Measurements from ENCODE around the gene TSPAN14.

Gene TSPAN14

GRCh38 chr10:80509108-80509402, 54.9 kb downstream of the TSPAN14 start:
- DNase-seq: no peak

GRCh38 chr10:80509403-80510161, 55.5 kb downstream of the TSPAN14 start:
- DNase-seq: no peak

- no peak for DNase-seq
These were observed 58.0 kb downstream of the TSPAN14 start for GRCh38 chr10:80512031-80512526.

GRCh38 chr10:80513106-80513505, 59.0 kb downstream of the TSPAN14 start:
- no peak for DNase-seq

- DNase-seq: no peak
These were observed 61.4 kb downstream of the TSPAN14 start for GRCh38 chr10:80515511-80515910.

DNA sequence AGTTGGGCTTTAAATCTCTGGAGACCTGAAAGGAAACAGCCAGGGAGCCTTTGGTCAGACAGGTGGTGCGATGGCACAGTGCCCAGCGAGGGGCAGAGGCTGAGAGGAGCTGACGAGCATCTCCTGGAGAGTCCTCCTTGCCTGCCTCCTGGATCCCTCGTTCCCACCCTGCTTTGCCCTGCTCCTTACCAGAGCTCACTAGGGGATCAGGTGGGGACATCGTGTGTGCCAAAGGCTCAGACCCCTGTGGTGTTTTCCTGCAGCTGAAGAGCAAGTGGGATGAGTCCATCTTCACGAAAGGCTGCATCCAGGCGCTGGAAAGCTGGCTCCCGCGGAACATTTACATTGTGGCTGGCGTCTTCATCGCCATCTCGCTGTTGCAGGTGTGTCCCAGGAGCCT, 61.8 kb downstream of the TSPAN14 start:
- DNase-seq: no peak

GRCh38 chr10:80516506-80517075, 62.5 kb downstream of the TSPAN14 start:
- no peak for DNase-seq

DNA sequence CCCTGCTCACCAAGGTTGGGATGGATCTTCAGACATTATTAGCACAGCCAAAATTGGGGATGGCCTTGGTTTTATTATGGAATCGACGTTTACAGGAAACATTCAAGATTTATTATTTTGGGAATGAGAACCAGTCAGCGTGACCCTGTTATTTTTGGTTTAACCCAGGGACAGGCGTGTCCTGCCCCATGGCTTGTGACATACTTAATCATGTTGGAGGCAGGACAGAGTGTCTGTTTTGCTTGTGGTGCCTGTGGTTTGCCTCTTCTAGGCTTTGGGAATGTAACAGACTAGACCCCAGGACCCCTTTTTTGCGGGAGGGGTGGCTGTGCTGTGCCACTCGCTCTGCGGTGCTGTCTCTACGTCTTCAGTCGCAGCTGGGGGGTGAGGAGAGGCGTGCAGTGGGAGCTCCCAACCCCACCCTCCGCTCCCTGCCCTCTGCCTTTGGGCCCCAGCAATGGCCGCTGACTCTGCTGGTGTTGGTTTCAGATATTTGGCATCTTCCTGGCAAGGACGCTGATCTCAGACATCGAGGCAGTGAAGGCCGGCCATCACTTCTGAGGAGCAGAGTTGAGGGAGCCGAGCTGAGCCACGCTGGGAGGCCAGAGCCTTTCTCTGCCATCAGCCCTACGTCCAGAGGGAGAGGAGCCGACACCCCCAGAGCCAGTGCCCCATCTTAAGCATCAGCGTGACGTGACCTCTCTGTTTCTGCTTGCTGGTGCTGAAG, 63.5 kb downstream of the TSPAN14 start:
- DNase-seq: no peak

GRCh38 chr10:80518143-80518806, 64.2 kb downstream of the TSPAN14 start:
- DNase-seq: no peak

GRCh38 chr10:80518807-80519360, 64.8 kb downstream of the TSPAN14 start:
- DNase-seq: no peak

DNA sequence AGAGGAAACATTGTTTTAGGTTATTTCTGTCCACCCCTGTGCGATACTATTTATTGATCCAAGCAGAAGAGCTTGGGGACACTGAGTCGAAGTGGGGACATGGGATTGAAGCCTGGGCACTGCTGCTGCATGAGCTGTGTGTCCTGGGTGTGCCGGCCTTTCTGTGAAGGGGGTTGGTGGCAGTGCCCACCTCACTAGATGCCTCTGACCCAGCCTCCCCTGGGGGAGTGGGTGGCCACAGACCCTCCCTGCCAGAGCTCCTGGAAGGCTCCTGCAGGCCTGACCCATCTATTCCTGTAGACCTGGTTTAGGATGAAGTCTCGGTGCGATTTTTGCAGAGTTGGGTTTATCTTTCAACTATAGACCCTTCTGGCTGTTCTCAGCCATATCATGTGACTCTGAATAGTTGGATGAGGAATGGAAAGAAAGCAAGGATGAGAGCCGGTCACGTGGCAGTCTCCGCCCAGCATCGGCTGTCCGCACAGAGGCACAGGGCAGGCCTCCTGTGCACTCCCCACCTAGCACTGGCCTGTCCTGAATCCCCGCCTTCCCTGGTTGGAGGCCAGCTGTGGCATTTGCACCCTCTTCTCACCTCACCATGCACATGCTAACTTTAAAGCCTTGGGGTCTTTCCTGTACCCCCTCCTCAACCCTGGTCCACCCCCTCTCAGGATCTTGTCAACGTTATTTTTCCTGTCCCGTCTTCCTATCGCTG, 66.0 kb downstream of the TSPAN14 start:
- DNase-seq: no peak

GRCh38 chr10:80520661-80521470, 66.8 kb downstream of the TSPAN14 start:
- no peak for DNase-seq

DNA sequence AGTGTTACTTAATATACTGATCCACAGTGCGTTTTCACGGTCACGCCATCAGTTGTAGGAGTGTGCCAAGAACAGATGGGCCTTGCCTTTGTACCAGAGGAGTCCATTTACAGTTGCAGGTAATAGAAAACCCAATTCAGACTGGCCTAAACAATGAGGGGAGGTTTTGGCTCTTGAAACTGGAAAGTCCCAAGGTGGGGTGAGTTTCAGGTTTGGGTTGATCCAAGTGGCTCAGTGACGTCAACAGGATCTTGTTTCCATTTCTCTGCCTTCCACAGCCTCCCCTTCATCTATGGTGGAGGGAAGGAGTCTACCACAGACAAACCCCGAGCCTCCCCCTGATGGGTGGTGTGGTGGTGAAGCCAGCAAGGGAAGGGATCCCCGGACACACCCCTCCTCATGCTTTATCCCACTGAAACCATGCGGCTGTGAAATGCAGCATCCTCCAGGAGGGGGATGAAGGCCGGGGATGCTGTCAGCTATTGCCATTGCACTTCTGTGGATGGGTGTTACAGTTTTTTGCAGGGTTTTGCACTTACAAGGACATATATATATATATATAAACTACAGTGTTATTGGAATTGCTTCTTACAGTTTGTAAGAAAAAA, 68.8 kb downstream of the TSPAN14 start:
- DNase-seq: no peak

GRCh38 chr10:80523773-80524172, 69.7 kb downstream of the TSPAN14 start:
- DNase-seq: no peak

GRCh38 chr10:80524190-80524909, 70.2 kb downstream of the TSPAN14 start:
- no peak for DNase-seq

DNA sequence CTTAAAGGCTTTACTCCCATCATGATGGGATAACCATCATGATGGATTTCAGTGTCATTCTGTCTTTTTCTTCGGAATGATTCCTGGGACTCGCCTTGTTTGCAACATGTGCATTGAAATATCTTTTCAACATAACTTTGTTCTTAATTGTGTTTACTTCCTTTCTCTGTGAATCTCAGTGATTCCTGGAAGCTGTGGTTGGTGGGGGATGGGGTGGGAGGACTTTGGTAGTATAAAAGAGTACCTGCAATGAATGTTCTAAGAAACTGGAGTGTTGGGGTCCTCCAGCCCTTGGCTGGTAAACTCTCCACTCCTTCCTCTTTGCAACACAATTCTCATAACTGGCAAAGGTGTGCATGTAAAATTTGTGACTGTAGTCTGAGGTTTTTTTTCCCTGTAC, 72.1 kb downstream of the TSPAN14 start:
- no peak for DNase-seq

DNA sequence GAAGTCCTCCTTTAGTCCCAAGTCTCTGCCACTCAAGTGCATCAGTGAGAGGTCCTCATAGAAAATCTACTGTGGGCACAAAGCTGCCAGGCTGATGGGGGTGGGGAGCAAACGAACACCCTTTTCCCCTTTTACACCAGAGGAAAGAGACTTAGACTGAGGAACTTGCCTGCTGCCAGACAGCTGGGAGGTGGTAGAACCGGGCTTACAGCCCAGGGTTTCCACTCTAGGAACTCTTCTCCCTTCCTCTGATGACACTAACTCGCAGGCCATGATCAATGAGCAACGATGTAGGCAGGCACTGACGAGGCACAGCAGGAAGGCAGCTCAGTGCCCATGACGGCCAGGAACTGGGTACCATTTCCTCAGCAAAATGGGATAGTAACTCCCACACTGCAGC, 72.6 kb downstream of the TSPAN14 start:
- no peak for DNase-seq

DNA sequence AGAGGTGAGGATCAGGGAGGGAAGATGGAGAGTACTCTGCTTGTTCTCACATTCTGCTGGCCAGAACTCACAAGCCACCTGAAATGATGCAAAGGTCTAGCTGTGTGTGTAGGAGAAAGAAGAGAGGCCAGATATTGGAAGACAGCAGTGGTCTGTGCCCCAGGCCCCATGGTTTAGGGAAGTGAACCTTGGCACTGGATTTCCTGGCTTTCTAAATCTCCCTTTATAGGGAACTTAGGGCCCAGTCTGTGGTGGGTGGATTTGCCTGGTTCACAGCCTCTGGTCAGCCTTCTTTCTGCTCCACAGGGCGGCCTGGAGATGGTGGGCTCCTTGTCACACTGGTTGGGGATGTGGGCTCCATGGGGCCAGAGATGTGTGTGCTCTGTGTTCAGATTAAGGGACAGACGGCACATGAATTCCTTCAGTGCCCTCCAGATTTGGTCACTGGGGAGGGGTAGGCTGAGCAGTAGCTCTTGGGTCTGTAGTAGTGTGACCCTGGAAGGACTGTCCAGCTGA, 74.1 kb downstream of the TSPAN14 start:
- DNase-seq: no peak

DNA sequence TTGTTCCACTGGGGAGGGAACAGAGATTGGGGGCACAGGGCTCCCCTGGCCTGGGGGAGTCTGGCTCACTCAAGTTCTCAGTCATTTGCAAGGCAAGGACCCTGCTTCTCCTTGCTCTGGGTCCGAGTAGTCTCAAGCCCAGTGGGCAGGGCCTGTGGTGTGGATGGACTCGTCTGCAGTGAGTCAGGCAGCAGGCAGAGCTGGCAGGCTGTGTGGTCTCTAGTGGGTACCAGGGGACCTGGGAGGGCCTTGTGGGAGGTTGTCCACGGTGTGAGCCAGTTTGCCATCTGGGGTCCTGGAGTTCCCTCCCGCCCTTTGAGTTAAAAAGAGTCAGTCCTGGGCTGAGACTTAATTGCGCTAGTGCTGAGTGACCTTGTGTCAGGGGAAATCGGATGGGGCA, 74.8 kb downstream of the TSPAN14 start:
- DNase-seq: no peak

DNA sequence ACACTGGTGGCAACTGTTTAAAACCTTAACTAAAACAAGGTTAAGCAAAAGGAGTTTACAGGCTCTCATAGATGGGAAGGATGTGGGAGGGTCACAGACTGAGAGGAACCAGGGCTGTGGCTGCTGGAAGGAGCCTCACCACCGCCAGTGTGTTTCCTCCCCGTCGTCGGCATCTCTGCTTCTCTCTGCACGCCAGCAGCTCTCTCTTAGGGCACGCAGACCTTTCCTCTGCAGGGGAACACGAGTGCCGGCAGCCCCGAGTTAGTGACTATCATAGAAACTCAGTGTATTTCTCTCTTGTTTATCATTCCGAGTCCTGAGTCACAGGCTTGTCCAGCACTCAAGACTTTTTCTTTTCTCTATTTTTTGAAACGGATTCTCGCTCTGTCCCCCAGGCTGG, 75.5 kb downstream of the TSPAN14 start:
- no peak for DNase-seq
